ENCODE data around the gene CNR1.

The CNR1 gene

GRCh38 chr6:88143421-88144157, 22.6 kb downstream of the CNR1 start:
- DNase-seq = no peak

- DNase-seq = no peak
These were observed 23.9 kb downstream of the CNR1 start for GRCh38 chr6:88142297-88142668.

GRCh38 chr6:88141561-88142296, 24.4 kb downstream of the CNR1 start:
- DNase-seq = no peak

- no peak for DNase-seq
These were observed 28.2 kb downstream of the CNR1 start for GRCh38 chr6:88137915-88138314.

- no peak for DNase-seq
These were observed 30.5 kb downstream of the CNR1 start for GRCh38 chr6:88135578-88136114.

GRCh38 chr6:88134575-88134974, 31.6 kb downstream of the CNR1 start:
- no peak for DNase-seq

- DNase-seq = no peak
These were observed 32.4 kb downstream of the CNR1 start for GRCh38 chr6:88133718-88134117.

- no peak for DNase-seq
These were observed 41.1 kb downstream of the CNR1 start for GRCh38 chr6:88124925-88125557.

- no peak for DNase-seq
These were observed 45.5 kb downstream of the CNR1 start for GRCh38 chr6:88120635-88121034.

GRCh38 chr6:88119769-88120168, 46.4 kb downstream of the CNR1 start:
- DNase-seq = no peak

GRCh38 chr6:88116276-88116675, 49.9 kb downstream of the CNR1 start:
- DNase-seq = no peak

- DNase-seq = no peak
These were observed 50.8 kb downstream of the CNR1 start for GRCh38 chr6:88115307-88115706.

- no peak for DNase-seq
These were observed 51.3 kb downstream of the CNR1 start for GRCh38 chr6:88114838-88115237.

- no peak for DNase-seq
These were observed 54.2 kb downstream of the CNR1 start for GRCh38 chr6:88111991-88112390.

GRCh38 chr6:88107241-88107640, 58.9 kb downstream of the CNR1 start:
- DNase-seq = no peak

- no peak for DNase-seq
These were observed 60.3 kb downstream of the CNR1 start for GRCh38 chr6:88105741-88106340.

Data from CD4-positive, alpha-beta T cell treated with Interleukin-12 subunit alpha and Interleukin-12 subunit beta, for 1 hour (primary cell).